GM19099 (cell line): Measurements from ENCODE around the gene VN1R5.

Source experiments
- POLR2A ChIP-seq: IDR thresholded peaks from 3 replicates; pipeline ENCODE4 v1.6.1; 2011; ENCODE audit warnings: low read depth; ENCODE audit not compliant: insufficient read length; ENCODE audit errors: extremely low read depth

The VN1R5 gene

DNA sequence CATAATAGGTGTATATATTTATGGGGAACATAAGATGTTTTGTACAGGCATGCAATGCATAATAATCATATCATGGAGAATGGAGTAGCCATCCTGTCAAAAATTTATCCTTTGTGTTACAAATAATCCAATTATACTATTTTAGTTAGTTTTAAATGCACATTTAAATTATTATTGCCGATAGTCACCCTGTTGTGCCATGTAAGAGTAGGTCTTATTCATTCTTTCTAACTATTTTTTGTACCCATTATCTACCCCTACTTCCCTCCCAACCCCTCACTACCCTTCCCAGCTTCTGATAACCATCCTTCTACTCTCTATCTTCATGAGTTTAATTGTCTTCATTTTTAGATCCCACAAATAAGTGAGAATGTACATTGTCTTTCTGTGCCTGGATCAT lies 8.3 kb upstream of the VN1R5 start:
- no peak for TF ChIP-seq POLR2A

- no peak for TF ChIP-seq POLR2A
These were observed 10.2 kb downstream of the VN1R5 start for GRCh38 chr1:247266053-247266452.

- no peak for TF ChIP-seq POLR2A
These were observed 12.6 kb downstream of the VN1R5 start for GRCh38 chr1:247268390-247269045.

- TF ChIP-seq POLR2A: no peak
These were observed 13.3 kb downstream of the VN1R5 start for GRCh38 chr1:247269133-247269532.

DNA sequence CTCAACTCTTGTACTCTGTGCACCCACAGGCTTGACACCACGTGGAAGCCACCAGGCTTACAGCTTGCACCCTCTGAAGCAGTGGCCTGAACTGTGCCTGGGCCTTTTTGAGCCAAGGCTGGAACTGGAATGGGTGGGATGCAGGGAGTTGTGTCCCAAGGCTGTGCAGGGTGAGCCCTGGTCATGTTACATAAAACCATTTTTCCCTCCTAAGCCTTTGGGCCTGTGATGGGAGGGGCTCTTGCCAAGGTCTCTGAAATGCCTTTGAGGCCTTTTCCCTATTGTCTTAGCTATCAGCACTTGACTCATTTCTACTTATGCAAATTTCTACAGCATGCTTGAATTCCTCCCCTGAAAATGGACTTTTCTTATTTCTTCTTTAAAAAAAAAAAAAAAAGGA lies 14.1 kb downstream of the VN1R5 start:
- TF ChIP-seq POLR2A: no peak

DNA sequence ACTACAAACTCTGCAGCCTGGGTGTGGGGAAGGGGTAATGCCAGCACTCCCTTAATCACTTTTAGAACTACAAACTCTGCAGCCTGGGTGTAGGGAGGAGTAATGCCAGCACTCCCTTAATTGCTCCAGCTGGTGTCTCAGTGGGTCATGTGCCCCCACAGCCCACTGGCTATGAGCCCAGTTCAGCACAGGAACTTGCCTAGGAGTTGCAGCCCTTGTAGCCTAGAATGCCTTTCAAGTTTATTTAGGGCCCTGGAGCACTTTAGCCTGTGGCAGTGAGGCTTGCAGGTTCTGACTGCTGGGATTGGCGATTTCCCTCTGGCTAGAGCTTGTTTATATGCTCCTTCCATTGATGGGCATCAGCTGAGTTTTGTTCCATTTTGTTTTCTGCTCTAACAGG lies 17.1 kb downstream of the VN1R5 start:
- TF ChIP-seq POLR2A: no peak

DNA sequence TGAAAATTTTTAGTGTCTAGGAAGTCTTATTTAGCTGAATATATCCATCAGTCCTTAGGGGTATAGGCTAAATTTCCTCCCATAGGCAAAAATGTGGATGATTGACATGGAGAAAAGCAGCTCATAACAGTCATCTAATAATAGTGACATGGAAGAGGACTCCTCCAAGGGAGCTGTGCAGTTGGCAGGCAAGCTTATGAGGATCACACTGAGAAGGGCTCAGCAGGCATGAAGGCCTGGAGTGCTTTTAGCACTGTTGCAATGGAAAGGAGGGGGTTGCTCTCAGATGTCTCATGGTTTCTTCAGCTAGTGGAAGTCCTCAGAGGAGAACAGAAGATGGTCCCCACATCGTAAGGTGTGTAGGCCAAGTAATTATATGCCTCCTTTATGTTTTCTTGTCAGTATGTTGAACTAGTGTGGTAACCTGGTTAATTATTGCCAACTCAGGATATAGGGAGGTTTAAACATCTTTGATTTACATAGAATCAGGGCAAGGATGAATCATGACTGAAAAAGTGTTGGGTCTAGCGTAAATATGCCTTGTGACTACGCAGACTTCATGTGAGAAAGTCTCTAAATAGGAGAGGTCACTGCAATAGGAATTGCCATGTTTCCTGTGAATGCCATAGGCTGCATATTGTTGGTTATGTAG lies 18.9 kb downstream of the VN1R5 start:
- no peak for TF ChIP-seq POLR2A

- no peak for TF ChIP-seq POLR2A
These were observed 21.3 kb downstream of the VN1R5 start for GRCh38 chr1:247277191-247277590.

DNA sequence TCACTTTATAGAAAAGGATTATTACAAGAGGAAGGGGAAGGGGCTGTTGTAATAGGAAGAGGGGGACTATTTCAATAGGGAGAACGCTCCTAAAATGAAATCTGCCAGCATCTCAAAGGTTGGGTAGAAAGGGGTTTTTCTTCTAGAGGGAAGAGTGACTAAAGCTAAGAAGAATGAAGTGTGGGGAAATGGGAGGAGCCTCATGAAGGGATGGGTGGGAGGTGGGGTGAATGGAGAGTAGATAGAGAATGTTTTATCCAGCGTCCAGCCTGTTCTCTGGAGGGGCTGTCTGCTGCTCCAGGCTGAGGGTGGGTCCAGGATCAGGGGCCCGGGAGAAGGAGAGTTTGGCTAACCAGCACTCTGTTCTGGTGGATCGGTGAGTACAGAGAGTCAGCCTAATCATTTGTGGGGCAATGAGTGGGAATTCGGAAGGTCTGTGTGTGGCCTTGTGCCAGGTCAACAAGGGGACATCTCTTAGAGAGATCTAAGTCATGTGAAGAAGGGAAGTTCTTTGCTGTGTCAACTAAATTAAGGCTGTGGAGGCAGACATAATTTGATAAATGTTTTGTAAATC lies 25.2 kb downstream of the VN1R5 start:
- TF ChIP-seq POLR2A: no peak

DNA sequence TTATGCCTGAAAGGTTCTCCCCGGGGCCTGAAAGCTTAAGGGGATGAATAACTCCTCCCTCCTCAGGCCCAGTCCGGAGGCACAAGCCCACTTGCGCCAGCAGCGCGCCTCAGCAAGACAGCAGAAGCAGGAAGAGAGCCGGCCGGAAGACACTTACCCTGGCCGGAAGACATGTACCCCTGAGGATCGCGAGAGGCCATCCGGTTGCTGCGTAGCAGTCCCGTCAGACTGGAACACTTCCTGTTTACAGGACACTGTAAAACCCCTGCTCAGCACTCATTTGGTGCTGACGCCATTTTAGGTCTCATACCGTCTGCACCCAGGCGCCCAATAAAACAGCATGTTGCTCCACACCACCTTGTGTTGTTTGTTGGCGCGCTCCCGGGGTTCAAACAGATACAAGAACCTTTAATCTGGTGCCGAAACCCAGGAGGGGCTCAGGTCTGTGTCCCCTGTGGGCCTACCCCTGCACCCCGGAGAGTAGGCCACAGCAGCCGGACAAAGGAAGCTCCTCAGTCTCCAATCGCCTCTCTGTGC lies 30.3 kb downstream of the VN1R5 start:
- TF ChIP-seq POLR2A: no peak

DNA sequence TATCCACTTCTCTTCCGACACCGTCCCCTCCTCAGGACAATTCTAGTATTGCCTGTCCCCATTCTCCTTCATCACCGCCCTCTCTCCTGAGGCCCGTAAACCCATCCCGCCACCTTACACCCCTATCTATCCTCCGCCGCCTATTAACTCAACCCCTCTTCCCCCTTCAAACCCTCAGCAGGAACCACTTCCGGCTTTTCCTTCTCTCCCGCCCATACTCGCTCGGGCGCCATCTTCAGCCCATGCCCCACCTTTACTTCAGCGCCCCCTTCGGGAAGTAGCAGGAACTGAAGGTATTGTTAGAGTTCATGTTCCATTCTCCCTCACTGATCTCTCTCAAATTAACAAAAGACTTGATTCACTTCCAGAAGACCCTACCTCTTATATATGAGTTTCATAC lies 31.6 kb downstream of the VN1R5 start:
- TF ChIP-seq POLR2A: no peak

DNA sequence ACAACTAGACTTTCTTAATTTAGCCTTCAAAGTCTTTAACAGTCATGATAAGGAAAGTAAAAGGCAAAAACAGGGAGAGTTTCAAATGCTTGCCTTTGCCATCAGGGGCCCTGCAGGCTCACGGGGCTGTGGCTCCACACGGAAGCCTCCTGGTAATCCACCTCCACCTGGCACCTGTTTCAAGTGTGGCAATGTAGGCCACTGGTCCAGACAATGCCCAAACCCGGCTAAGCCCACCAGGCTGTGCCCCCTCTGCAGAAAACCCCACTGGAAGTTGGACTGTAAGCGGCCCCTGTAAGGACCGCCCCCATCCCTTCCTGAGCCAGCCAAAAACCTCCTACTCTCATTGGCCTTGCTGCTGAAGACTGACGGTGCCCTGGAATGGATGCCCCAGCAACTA lies 32.5 kb downstream of the VN1R5 start:
- no peak for TF ChIP-seq POLR2A

- no peak for TF ChIP-seq POLR2A
These were observed 34.7 kb downstream of the VN1R5 start for GRCh38 chr1:247290576-247290975.

DNA sequence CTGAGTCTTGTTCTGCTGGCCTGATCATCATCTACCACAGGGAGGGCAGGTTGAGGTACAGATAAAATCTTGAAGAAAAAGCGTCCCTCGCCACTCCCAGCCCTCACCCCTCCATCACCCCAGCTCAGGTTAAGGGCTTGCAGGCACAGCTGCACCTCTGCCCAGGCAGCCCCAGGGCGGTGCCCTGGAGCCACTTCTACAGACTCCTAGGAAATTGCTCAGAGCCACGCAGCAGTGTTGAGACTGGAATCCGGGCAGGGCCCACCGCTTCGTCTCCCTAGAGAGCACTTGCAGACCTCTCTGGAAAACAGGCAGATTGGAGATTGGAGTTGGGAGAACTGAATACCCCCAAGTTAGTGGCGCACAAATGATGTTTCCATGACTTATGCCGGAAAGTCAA lies 35.3 kb downstream of the VN1R5 start:
- no peak for TF ChIP-seq POLR2A

GRCh38 chr1:247291833-247292561 lies 36.1 kb downstream of the VN1R5 start:
- TF ChIP-seq POLR2A: no peak

- no peak for TF ChIP-seq POLR2A
These were observed 37.2 kb downstream of the VN1R5 start for GRCh38 chr1:247293047-247293446.

GRCh38 chr1:247294282-247294681 lies 38.4 kb downstream of the VN1R5 start:
- TF ChIP-seq POLR2A: no peak
